Adrenal gland (tissue), 19 donors: ENCODE results near the gene SLC43A3. TPM values are rescaled to one million over a fixed set of nuclear protein-coding genes. Genes with fewer than 3 reads are reported as not detected.

ENCODE experiments used
- DNase-seq, 7 donors: peaks; one replicate each; pipeline ENCODE4 v3.0.0-alpha.2; 2019 to 2020
- H3K27ac ChIP-seq, 5 donors: fragments of 200-600 bp; sonication (generic) in 4 of 5; 1 replicate in 3 of 5; 2 replicates in 2 of 5; pipeline versions ENCODE4 v1.5.1 to v1.8.0; 2016 to 2020; ENCODE audit warnings: mild to moderate bottlenecking in 1 of 5
- H3K27me3 ChIP-seq: fragments of 200-600 bp; 2 replicates; pipeline ENCODE4 v1.8.0; 2021
- H3K36me3 ChIP-seq, 2 donors: fragments of 200-600 bp; replicated peaks in 1 of 2; 1 replicate in 1 of 2; 2 replicates in 1 of 2; pipeline versions ENCODE4 v1.5.1 to v1.8.0; 2018 to 2022
- H3K4me1 ChIP-seq, 2 donors: fragments of 200-600 bp; replicated peaks in 1 of 2; 1 replicate in 1 of 2; 2 replicates in 1 of 2; pipeline versions ENCODE4 v1.5.1 to v1.8.0; 2018 to 2021
- H3K4me3 ChIP-seq, 4 donors: fragments of 200-600 bp; sonication (generic) in 3 of 4; one replicate each; pipeline ENCODE4 v1.5.1; 2016 to 2018
- H3K9me3 ChIP-seq, 3 donors: fragments of 200-600 bp; sonication (generic) in 1 of 3; replicated peaks in 1 of 3; 1 replicate in 2 of 3; 2 replicates in 1 of 3; pipeline versions ENCODE4 v1.5.1 to v1.8.0; 2016 to 2021
- CTCF ChIP-seq, 6 experiments: fragments of 450-650 bp in 4 of 6; fragments of 200-600 bp in 2 of 6; sonication (generic) in 1 of 6; IDR thresholded peaks; 1 replicate in 5 of 6; 2 replicates in 1 of 6; pipeline versions ENCODE4 v1.5.1 to v1.8.0; 2016 to 2021; ENCODE audit warnings: antibody characterized with exemption in 6 of 6, mild to moderate bottlenecking in 2 of 6, moderate library complexity in 1 of 6
- POLR2A ChIP-seq, 2 donors: fragments of 450-650 bp; IDR thresholded peaks; one replicate each; pipeline ENCODE4 v1.6.1; 2017; ENCODE audit warnings: antibody characterized with exemption in 2 of 2, mild to moderate bottlenecking in 2 of 2, moderate library complexity in 1 of 2
- WGBS, 4 donors: extraction: QIAGEN DNeasy Blood & Tissue Kit in 2 of 4; methylation state at CpG; one replicate each; pipeline versions ENCODE4 v1.1.5 to v1.1.7; 2013 to 2017; 5-methylcytosine and 5-hydroxymethylcytosine counted together
- intact Hi-C, 2 donors: fragments of 100-400 bp; cut with DNase I; formaldehyde crosslinking; loops; one replicate each; pipeline versions ENCODE4 v1.14.1 to v1.15.0; 2022 to 2023
- long read RNA-seq, 10 donors: library from polyadenylated mRNA in 3 of 10; unstranded in 2 of 10; stranded (forward) in 1 of 10; transcript quantifications; one replicate each; pipeline ENCODE4 v2.0.0 and lab custom pipeline, GENCODE V29; 2021 to 2026
- polyA plus RNA-seq, 3 donors: library from polyadenylated mRNA; stranded (reverse); fragments of 200-250 nt in 2 of 3; fragments of 350-450 nt in 1 of 3; fragmentation: Illumina TruSeq in 1 of 3; extraction: RNeasy Lipid Tissue Mini Kit (QIAGEN cat#74804) in 1 of 3; gene quantifications; one replicate each; pipeline ENCODE4 v1.2.3, GENCODE V29; 2013 to 2014
- total RNA-seq, 9 donors: library from RNA; depleted of rRNA in 4 of 9; stranded (reverse); fragments of >200 nt in 4 of 9; fragments of 120-200 nt in 1 of 9; fragmentation: NEBNext Ultra II Directional in 1 of 9; extraction: Animal tissue kit (Norgen Biotek cat#: 25700) in 1 of 9; gene quantifications; one replicate each; pipeline versions ENCODE4 v1.1.0 to v1.2.4, GENCODE V29; 2013 to 2023
- donor health status: healthy with polysubstance abuse.
- donor health status: Bipolar disorder and iron deficiency.
- donor health status: DM: yes; HTN: yes; CAD: no.
- donor health status: DM: no; HTN: no; CAD: no.
- donor health status: DM: no; HTN: no; CAD: no.
- donor health status: DM: yes; HTN: yes; CAD: no.

Gene SLC43A3
- total RNA-seq, result 10 to 100 TPM; 14.0 to 72.7 (median 31.4) TPM
- 10 to 100 TPM; 20.7 to 36.1 (median 23.2) TPM for polyA plus RNA-seq
- long read RNA-seq, donor 1, partial matches to known transcripts, result 0 of 6 reads
- long read RNA-seq, donor 1, other reads (novel, unspliced or antisense), result 0 of 6 reads
- long read RNA-seq, donor 2, partial matches to known transcripts, result 0 of 6 reads
- long read RNA-seq, donor 2, other reads (novel, unspliced or antisense), result 0 of 6 reads
- long read RNA-seq, donor 3, partial matches to known transcripts, result 0 of 2 reads
- long read RNA-seq, donor 3, other reads (novel, unspliced or antisense), result 0 of 2 reads
- long read RNA-seq, donor 4, partial matches to known transcripts, result 3 of 10 reads
- long read RNA-seq, donor 4, other reads (novel, unspliced or antisense), result 2 of 10 reads
- long read RNA-seq, donor 5, transcript SLC43A3-202 (14 exons, 2,619 nt), result minor isoform, 5 of 156 reads
- long read RNA-seq, donor 5, transcript SLC43A3-214 (13 exons, 2,207 nt), result minor isoform, 16 of 156 reads
- long read RNA-seq, donor 5, transcript SLC43A3-226 (1 exons, 1,796 nt), result minor isoform, 6 of 156 reads
- long read RNA-seq, donor 5, transcript SLC43A3-203 (14 exons, 2,617 nt), result major isoform, 48 of 156 reads
- long read RNA-seq, donor 5, partial matches to known transcripts, result 37 of 156 reads
- long read RNA-seq, donor 5, other reads (novel, unspliced or antisense), result 44 of 156 reads
- long read RNA-seq, donor 6, partial matches to known transcripts, result 2 of 10 reads
- long read RNA-seq, donor 6, other reads (novel, unspliced or antisense), result 5 of 10 reads
- long read RNA-seq, donor 7, partial matches to known transcripts, result 0 of 4 reads
- long read RNA-seq, donor 7, other reads (novel, unspliced or antisense), result 0 of 4 reads
- long read RNA-seq, donor 8, transcript SLC43A3-226 (1 exons, 1,796 nt), result major isoform, 5 of 10 reads
- long read RNA-seq, donor 8, partial matches to known transcripts, result 0 of 10 reads
- long read RNA-seq, donor 8, other reads (novel, unspliced or antisense), result 0 of 10 reads
- long read RNA-seq, donor 9, partial matches to known transcripts, result 0 of 4 reads
- long read RNA-seq, donor 9, other reads (novel, unspliced or antisense), result 0 of 4 reads
- long read RNA-seq, donor 10, partial matches to known transcripts, result 0 of 5 reads
- long read RNA-seq, donor 10, other reads (novel, unspliced or antisense), result 0 of 5 reads

- H3K9me3 ChIP-seq, result no peaks in the 10 kb centered on the region
- 3 to 9% (median 4%) methylated on average over 18 to 39 of the region's 39 CpGs for WGBS, 4 donors
- peak; percentile 60 to 86 (median 79) for DNase-seq
These were observed at the start of gene SLC43A3 for GRCh38 chr11:57426929-57427726. Gene SLC43A3, minus strand, starts transcription at chr11:57427121. Its CDS starts 949 bp downstream, at chr11:57426172.

GRCh38 chr11:57476047-57476756 lies 49.3 kb upstream of the SLC43A3 start:
- intact Hi-C loops, result loop anchor here in 1 of 2 donors (10.0 kb wide), 1 partner anchor 131 kb away; no protein-coding TSS in a partner anchor
- H3K4me3 ChIP-seq, result peak overlapping the region in 2 of 4 donors; percentile 9 to 57
- no peaks in the 10 kb centered on the region for H3K9me3 ChIP-seq
- 2 to 8% (median 5%) methylated on average over 11 to 80 of the region's 80 CpGs for WGBS, 4 donors
- peaks cover 11 to 21% of the 10 kb centered on the region in 2 donors for H3K4me1 ChIP-seq
- TF ChIP-seq POLR2A (IDR thresholded peaks at IDR 0.05) (no peak), CTCF (IDR thresholded peaks at IDR 0.05) (no peak)
- no peaks in the 10 kb centered on the region for H3K27me3 ChIP-seq
- no peak overlapping the region for H3K27ac ChIP-seq
- DNase-seq, result peak in 5 of 7 donors; percentile 42 to 61 (median 50)
- no peaks in the 10 kb centered on the region for H3K36me3 ChIP-seq

More at GRCh38 chr11:57426929-57427726, at the start of gene SLC43A3:
- Histone ChIP-seq H3K4me3 (peak within 1 kb of the TSS in 3 of 4 donors; percentile 5 to 62 (median 46)), H3K27ac (peak within 1 kb of the TSS; percentile 77 to 96 (median 88)), H3K27me3 (no peaks in the 10 kb centered on the region), H3K36me3 (peaks cover 0 to 7% of the 10 kb centered on the region in 2 donors), H3K4me1 (peaks cover 36 to 51% of the 10 kb centered on the region in 2 donors)
- TF ChIP-seq CTCF (IDR thresholded peaks at IDR 0.05), result peak in 1 of 6 experiments; percentile 8
- peak in 1 of 2 donors; percentile 21 for TF ChIP-seq POLR2A (IDR thresholded peaks at IDR 0.05)
- intact Hi-C loops, result no loop called here

GRCh38 chr11:57475671-57476046 lies 48.7 kb upstream of the SLC43A3 start:
- Histone ChIP-seq H3K4me3 (peak overlapping the region in 1 of 4 donors; percentile 57), H3K4me1 (peaks cover 11 to 21% of the 10 kb centered on the region in 2 donors), H3K27me3 (no peaks in the 10 kb centered on the region), H3K36me3 (no peaks in the 10 kb centered on the region), H3K27ac (no peak overlapping the region), H3K9me3 (no peaks in the 10 kb centered on the region)
- intact Hi-C loops, result loop anchor here in 1 of 2 donors (10.0 kb wide), 1 partner anchor 131 kb away; no protein-coding TSS in a partner anchor
- DNase-seq, result no peak
- no peak for TF ChIP-seq CTCF (IDR thresholded peaks at IDR 0.05)
- no peak for TF ChIP-seq POLR2A (IDR thresholded peaks at IDR 0.05)
- WGBS, 4 donors, result 43 to 66% (median 62%) methylated on average over 1 to 5 of the region's 5 CpGs
